Left ventricle myocardium superior (tissue), 1 donor: ENCODE results near the gene CD276. TPM values are rescaled to one million over a fixed set of nuclear protein-coding genes. Genes with fewer than 3 reads are reported as not detected.
"Not testable (repeated sequence)": the region's sequence is repeated elsewhere in the genome, so short reads cannot be mapped to it uniquely, and the experiment has no call there.

Experiments
- ATAC-seq: fragments of 200-7000 bp; cut with Tn5 transposase; one replicate; pipeline ENCODE4 v1.9.1; 2020; ENCODE audit warnings: mild to moderate bottlenecking, moderate library complexity
- DNase-seq: peaks from one replicate; pipeline ENCODE4 v3.0.0-alpha.2; 2020
- intact Hi-C: fragments of 100-400 bp; cut with micrococcal nuclease; formaldehyde crosslinking; loops from one replicate; pipeline ENCODE4 v1.11.0; 2022
- total RNA-seq: library from RNA; stranded (reverse); fragmentation: NEBNext Ultra II Directional; extraction: Animal tissue kit (Norgen Biotek cat#: 25700); gene quantifications from one replicate; pipeline ENCODE4 v1.2.1, GENCODE V29; 2021
- donor health status: DM: no; HTN: yes; CAD: no; lungs with severe emphysema.

Gene CD276
- total RNA-seq, 1 donor from 2014 or later = 39.0 TPM

DNA sequence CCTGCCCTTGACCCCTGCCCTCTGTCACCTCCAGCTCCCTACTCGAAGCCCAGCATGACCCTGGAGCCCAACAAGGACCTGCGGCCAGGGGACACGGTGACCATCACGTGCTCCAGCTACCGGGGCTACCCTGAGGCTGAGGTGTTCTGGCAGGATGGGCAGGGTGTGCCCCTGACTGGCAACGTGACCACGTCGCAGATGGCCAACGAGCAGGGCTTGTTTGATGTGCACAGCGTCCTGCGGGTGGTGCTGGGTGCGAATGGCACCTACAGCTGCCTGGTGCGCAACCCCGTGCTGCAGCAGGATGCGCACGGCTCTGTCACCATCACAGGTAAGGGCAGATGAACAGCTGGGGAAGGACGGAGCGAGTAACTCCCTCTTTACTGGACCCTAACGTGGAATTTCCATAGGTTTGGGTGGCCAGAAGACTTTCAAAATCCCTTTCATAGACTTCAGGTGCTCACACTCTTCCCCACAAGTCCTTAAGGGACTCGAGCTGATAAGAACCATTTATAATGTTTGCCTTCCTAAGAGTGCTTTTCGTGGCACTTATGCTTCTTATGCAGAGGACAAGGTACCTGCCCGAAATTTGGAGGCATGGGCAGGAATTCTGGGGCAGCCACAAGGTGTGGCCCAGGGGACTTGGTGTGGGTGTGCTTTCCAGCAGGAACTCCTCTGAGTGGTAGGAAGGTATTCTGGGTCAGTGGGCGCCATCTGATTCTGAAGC, 20.1 kb downstream of the CD276 start:
- intact Hi-C loops = loop anchor here (5.0 kb wide), 1 partner anchor 67 kb away; no protein-coding TSS in a partner anchor
- DNase-seq, ATAC-seq: not testable (repeated sequence)

- intact Hi-C loops = loop anchor here (5.0 kb wide), 1 partner anchor 68 kb away; no protein-coding TSS in a partner anchor
- peak; percentile 77 for DNase-seq
- peak; percentile 68 for ATAC-seq
Observed at GRCh38 chr15:73704869-73705645, 20.9 kb downstream of the CD276 start.

- intact Hi-C loops = no loop called here
- ATAC-seq (no peak), DNase-seq (no peak)
Observed at GRCh38 chr15:73708691-73709090, 24.5 kb downstream of the CD276 start.

- no peak for ATAC-seq
- no peak for DNase-seq
- intact Hi-C loops = no loop called here
Observed at GRCh38 chr15:73709241-73709640, 25.1 kb downstream of the CD276 start.

GRCh38 chr15:73709686-73710085, 25.5 kb downstream of the CD276 start:
- ATAC-seq (no peak), DNase-seq (no peak)
- intact Hi-C loops = no loop called here

DNA sequence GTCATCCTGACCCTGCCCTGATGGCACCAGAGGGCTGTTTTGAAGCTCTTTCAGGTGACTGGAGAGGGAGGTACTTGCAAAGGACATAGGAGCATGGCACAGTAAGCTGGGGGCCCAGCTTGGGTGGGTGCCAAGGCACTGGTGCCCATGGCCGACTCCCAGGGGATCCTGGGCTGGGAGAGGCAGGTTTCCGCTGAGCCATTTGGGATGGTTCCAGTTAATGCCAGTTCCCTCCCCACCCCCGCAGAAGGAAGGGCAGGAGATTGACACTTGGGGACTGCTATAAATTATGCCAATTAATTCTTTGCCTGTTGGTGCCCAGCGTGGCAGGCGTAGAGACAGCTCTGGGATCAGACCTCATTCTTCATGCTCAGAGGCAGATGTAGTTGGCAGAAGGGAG, 26.1 kb downstream of the CD276 start:
- DNase-seq = peak; percentile 47
- intact Hi-C loops = no loop called here

DNA sequence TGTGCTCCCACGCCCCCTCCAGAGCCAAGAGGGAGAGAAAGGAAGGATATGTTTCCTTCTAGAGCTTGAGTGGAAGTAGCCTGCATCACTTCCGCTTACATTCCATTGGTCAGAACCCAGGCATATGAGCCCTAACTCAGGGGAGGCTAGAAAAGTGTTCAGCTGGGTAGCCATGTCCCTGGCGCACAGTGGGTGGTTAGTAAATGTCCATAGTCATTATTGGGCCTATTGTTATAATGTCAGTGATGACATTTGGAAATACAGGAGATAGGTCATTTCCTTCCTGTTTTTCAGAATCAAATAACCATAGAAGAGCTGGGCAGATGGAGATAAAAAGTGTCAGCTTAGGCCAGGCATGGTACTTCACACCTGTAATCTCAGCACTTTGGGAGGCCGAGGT, 27.3 kb downstream of the CD276 start:
- ATAC-seq = no peak

More for the DNA sequence above, 26.1 kb downstream of the CD276 start:
- peak; percentile 11 for ATAC-seq

GRCh38 chr15:73712107-73712506, 27.9 kb downstream of the CD276 start:
- ATAC-seq (no peak), DNase-seq (no peak)
- intact Hi-C loops = no loop called here

More for the DNA sequence above, 27.3 kb downstream of the CD276 start:
- DNase-seq = no peak
- intact Hi-C loops = no loop called here

- intact Hi-C loops = no loop called here
- ATAC-seq = no peak
- no peak for DNase-seq
Observed at GRCh38 chr15:73714695-73715301, 30.6 kb downstream of the CD276 start.

DNA sequence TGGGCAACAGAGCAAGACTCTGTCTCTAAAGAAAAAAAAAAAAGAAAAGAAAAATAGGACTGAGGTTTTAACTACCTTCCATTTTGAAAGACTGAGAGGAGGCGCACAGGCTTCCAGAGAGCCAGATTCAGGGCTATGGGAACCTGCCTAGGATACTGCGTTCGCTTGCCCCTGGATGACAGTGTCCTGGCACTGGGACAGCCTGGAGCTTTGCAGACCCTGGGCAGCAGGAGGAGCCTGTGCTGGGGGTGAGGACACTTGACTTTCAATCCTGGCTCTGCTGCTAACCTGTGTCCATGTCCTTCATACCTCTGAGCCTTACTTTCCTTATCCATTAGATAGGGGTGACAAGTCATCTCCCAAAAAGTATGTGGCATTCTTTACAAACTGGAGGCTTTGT, 31.2 kb downstream of the CD276 start:
- DNase-seq = peak; percentile 74
- peak; percentile 78 for ATAC-seq
- intact Hi-C loops = no loop called here

DNA sequence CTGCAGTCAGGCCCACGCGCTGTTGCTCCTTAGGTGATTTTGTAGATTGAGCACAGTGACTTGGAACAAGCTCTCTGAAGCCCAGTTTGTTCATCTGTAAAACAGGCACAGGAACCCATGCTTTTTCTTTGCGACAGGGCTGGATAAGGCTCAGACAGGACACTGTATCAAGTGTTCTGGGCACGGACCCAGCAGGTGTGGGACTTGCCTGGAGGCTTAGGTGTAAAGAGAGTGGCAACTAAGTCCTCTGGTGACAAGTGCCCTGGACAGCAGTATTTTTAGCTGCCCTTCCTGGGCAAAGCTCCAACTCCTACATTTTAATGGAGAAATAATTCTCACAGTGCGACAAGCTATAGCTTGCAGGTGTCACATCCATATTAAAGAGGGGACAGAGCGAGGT, 32.2 kb downstream of the CD276 start:
- DNase-seq = peak; percentile 94
- peak; percentile 91 for ATAC-seq
- intact Hi-C loops = no loop called here

GRCh38 chr15:73717206-73717605, 33.0 kb downstream of the CD276 start:
- intact Hi-C loops = no loop called here
- DNase-seq = no peak
- ATAC-seq = no peak

- ATAC-seq (no peak), DNase-seq (no peak)
- intact Hi-C loops = no loop called here
Observed at GRCh38 chr15:73717802-73718201, 33.6 kb downstream of the CD276 start.

GRCh38 chr15:73718694-73719093, 34.5 kb downstream of the CD276 start:
- ATAC-seq = no peak
- DNase-seq = no peak
- intact Hi-C loops = no loop called here

- intact Hi-C loops = no loop called here
- ATAC-seq (no peak), DNase-seq (no peak)
Observed at GRCh38 chr15:73722425-73722824, 38.2 kb downstream of the CD276 start.

GRCh38 chr15:73723191-73723590, 39.0 kb downstream of the CD276 start:
- intact Hi-C loops = no loop called here
- DNase-seq (no peak), ATAC-seq (no peak)

DNA sequence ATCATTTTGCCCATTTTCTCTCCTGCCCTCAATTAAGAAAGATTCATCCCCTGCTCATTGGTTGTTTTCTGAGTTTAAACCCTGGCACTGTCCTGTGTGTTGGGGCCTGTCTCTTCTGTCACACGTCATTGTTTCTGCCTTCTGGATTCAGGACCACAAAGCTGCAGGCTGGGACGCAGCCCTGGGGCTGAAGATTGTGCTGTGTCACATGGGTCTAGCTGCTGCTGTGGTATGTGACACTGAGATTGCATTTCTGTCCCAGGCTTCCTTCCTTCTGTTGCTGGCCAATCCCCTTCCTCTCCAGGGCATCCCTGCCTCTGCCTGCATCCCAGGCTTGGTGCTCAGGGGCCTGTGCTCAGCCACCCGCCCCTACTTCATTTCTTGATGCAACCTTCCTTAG, 40.0 kb downstream of the CD276 start:
- intact Hi-C loops = no loop called here
- ATAC-seq = peak; percentile 13
- DNase-seq = no peak

GRCh38 chr15:73727330-73727976, 43.3 kb downstream of the CD276 start:
- peak; percentile 67 for DNase-seq
- intact Hi-C loops = no loop called here
- ATAC-seq = peak; percentile 88

DNA sequence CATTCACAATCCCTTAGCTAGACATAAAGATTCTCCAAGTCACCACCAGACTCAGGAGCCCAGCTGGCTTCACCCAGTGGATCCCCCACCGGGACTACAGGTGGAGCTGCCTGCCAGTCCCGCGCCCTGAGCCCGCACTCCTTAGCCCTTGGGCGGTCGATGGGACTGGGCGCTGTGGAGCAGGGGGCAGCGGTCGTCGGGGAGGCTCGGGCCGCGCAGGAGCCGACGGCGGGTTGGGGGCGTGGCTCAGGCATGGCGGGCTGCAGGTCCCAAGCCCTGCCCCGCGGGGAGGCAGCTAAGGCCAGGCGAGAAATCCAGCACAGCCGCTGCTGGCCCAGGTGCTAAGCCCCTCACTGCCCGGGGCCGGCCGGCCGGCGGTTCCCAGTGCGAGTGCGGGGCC, 47.9 kb downstream of the CD276 start:
- DNase-seq, ATAC-seq, intact Hi-C loops: not testable (repeated sequence)

GRCh38 chr15:73732930-73733329, 48.7 kb downstream of the CD276 start:
- DNase-seq (no peak), ATAC-seq (no peak)
- intact Hi-C loops = no loop called here
